Endothelial cell of umbilical vein (primary cell): ENCODE data around the gene TAGLN2.

Source experiments
- EZH2 ChIP-seq: IDR thresholded peaks from 2 replicates; pipeline ENCODE4 v1.6.1; 2012; ENCODE audit warnings: borderline replicate concordance, low read depth, mild to moderate bottlenecking, moderate library complexity, low read length, inconsistent platforms; ENCODE audit not compliant: severe bottlenecking
- FOS ChIP-seq: IDR thresholded peaks from 2 replicates; pipeline ENCODE4 v1.6.1; 2011; ENCODE audit warnings: mild to moderate bottlenecking, low read length, moderate library complexity, borderline replicate concordance; ENCODE audit not compliant: insufficient read depth
- GATA2 ChIP-seq: IDR thresholded peaks from 2 replicates; pipeline ENCODE4 v1.7.0; 2011; ENCODE audit warnings: low read depth, mild to moderate bottlenecking, moderate library complexity, mixed read lengths, low read length; ENCODE audit not compliant: insufficient read length, insufficient read depth
- JUN ChIP-seq: IDR thresholded peaks from 2 replicates; pipeline ENCODE4 v1.6.1; 2011; ENCODE audit warnings: borderline replicate concordance, low read depth; ENCODE audit not compliant: insufficient read length, insufficient read depth
- MYC ChIP-seq: IDR thresholded peaks from one replicate; pipeline ENCODE4 v1.6.1; 2011; ENCODE audit warnings: mild to moderate bottlenecking, low read depth, low read length
- POLR2A ChIP-seq: IDR thresholded peaks from 2 replicates; pipeline ENCODE4 v1.6.1; 2012; ENCODE audit warnings: low read depth, mild to moderate bottlenecking, control low read depth, low read length
- POLR2AphosphoS5 ChIP-seq: IDR thresholded peaks from 2 replicates; pipeline ENCODE4 v1.6.1; 2012; ENCODE audit warnings: low read depth, mild to moderate bottlenecking, control low read depth, low read length, moderate library complexity; ENCODE audit not compliant: insufficient read depth
- TF ChIP-seq, protein P1 (sequence below), 2 donors: IDR thresholded peaks; 1 replicate in 1 of 2; 2 replicates in 1 of 2; pipeline ENCODE4 v1.5.1; 2011; ENCODE audit warnings: low read length in 2 of 2, mild to moderate bottlenecking in 2 of 2, moderate library complexity in 2 of 2, control low read depth in 1 of 2, inconsistent platforms in 1 of 2, low read depth in 1 of 2; ENCODE audit not compliant: insufficient read depth in 1 of 2; ENCODE audit errors: extremely low read depth in 1 of 2
- TF ChIP-seq, protein P2 (sequence below): IDR thresholded peaks from 2 replicates; pipeline ENCODE4 v1.6.1; 2011; ENCODE audit not compliant: insufficient read depth, insufficient read length

DNA sequence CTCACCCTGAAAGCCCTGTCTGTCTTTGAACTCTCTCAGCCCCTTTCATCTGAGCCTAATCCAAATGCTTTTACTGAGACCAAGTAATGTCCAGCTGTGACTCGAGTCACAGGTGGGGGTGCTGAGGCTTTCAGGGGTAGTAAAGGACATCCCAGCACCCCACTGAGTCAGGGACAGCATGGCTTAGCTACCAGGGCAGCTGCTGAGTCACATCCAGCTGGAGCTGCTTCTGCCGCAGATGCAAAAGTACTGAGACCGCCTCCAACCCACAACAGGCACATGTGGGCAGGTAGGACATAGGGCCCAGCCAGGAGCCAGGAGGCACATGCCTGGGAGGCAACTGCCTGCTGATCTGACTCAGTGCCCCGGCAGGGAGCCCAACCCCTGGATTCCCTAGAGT, 56.1 kb downstream of the TAGLN2 start:
- TF ChIP-seq, protein P1, sequence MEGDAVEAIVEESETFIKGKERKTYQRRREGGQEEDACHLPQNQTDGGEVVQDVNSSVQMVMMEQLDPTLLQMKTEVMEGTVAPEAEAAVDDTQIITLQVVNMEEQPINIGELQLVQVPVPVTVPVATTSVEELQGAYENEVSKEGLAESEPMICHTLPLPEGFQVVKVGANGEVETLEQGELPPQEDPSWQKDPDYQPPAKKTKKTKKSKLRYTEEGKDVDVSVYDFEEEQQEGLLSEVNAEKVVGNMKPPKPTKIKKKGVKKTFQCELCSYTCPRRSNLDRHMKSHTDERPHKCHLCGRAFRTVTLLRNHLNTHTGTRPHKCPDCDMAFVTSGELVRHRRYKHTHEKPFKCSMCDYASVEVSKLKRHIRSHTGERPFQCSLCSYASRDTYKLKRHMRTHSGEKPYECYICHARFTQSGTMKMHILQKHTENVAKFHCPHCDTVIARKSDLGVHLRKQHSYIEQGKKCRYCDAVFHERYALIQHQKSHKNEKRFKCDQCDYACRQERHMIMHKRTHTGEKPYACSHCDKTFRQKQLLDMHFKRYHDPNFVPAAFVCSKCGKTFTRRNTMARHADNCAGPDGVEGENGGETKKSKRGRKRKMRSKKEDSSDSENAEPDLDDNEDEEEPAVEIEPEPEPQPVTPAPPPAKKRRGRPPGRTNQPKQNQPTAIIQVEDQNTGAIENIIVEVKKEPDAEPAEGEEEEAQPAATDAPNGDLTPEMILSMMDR (IDR thresholded peaks at IDR 0.05; ENCODE audit: extremely low read depth in 1 of 2, insufficient read depth in 1 of 2, low read depth in 1 of 2, low read length in 2 of 2): no peak
- TF ChIP-seq POLR2AphosphoS5 (no peak), GATA2 (no peak), EZH2 (no peak), POLR2A (no peak), MYC (no peak), FOS (no peak), JUN (no peak)
- TF ChIP-seq, protein P2, sequence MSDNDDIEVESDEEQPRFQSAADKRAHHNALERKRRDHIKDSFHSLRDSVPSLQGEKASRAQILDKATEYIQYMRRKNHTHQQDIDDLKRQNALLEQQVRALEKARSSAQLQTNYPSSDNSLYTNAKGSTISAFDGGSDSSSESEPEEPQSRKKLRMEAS: no peak
